Gastrocnemius medialis (tissue), 4 donors: ENCODE data around the gene IGFBPL1. TPM values are rescaled to one million over a fixed set of nuclear protein-coding genes. Genes with fewer than 3 reads are reported as not detected.

ENCODE experiments used
- ATAC-seq, 2 donors: fragments of 150-250 bp; one replicate each; pipeline ENCODE4 v1.9.1; 2016
- DNase-seq, 2 donors: peaks; one replicate each; pipeline ENCODE4 v3.0.0-alpha.2; 2019
- H3K27ac ChIP-seq, 4 donors: fragments of 200-600 bp; sonication (generic); 1 replicate in 1 of 4; 2 replicates in 3 of 4; pipeline ENCODE4 v1.5.1; 2016 to 2018; ENCODE audit warnings: mild to moderate bottlenecking in 2 of 4, moderate library complexity in 1 of 4
- H3K27me3 ChIP-seq, 3 donors: fragments of 200-600 bp; sonication (generic) in 2 of 3; 1 replicate in 1 of 3; 2 replicates in 2 of 3; pipeline versions ENCODE4 v1.5.1 to v1.6.0; 2016 to 2019; ENCODE audit warnings: mild to moderate bottlenecking in 1 of 3, moderate library complexity in 1 of 3
- H3K36me3 ChIP-seq, 2 donors: fragments of 200-600 bp; sonication (generic) in 1 of 2; one replicate each; pipeline ENCODE4 v1.5.1; 2017 to 2018
- H3K4me1 ChIP-seq, 2 donors: fragments of 200-600 bp; sonication (generic) in 1 of 2; one replicate each; pipeline ENCODE4 v1.5.1; 2016 to 2017; ENCODE audit warnings: mild to moderate bottlenecking in 2 of 2
- H3K4me3 ChIP-seq, 4 donors: fragments of 200-600 bp; sonication (generic) in 3 of 4; 1 replicate in 1 of 4; 2 replicates in 3 of 4; pipeline ENCODE4 v1.5.1; 2016 to 2019; ENCODE audit warnings: mild to moderate bottlenecking in 2 of 4
- H3K9me3 ChIP-seq, 3 donors: fragments of 200-600 bp; sonication (generic) in 2 of 3; 1 replicate in 1 of 3; 2 replicates in 2 of 3; pipeline ENCODE4 v1.5.1; 2016 to 2019
- POLR2A ChIP-seq, 2 donors: fragments of 450-650 bp; IDR thresholded peaks; one replicate each; pipeline ENCODE4 v1.6.1; 2017; ENCODE audit warnings: antibody characterized with exemption in 2 of 2, mild to moderate bottlenecking in 2 of 2, moderate library complexity in 2 of 2
- in situ Hi-C, 4 donors: fragments of 200-750 bp; cut with MboI; loops; one replicate each; pipeline versions ENCODE4 v1.15.0 to v1.8.0; 2017; ENCODE audit warnings: low sequenced_read_pairs in 4 of 4
- intact Hi-C: fragments of 100-400 bp; cut with DNase I; formaldehyde crosslinking; loops from one replicate; pipeline ENCODE4 v1.15.1; 2023; ENCODE audit warnings: low total_unique reads
- total RNA-seq, 4 donors: library from RNA; depleted of rRNA; stranded (reverse); fragments of >200 nt; gene quantifications; one replicate each; pipeline versions ENCODE4 v1.1.0 to v1.2.3, GENCODE V29; 2016
- TF ChIP-seq, protein P1 (sequence below), 5 experiments: fragments of 450-650 bp in 3 of 5; fragments of 200-600 bp in 2 of 5; sonication (generic) in 2 of 5; IDR thresholded peaks in 4 of 5; conservative IDR thresholded peaks in 1 of 5; 1 replicate in 4 of 5; 2 replicates in 1 of 5; pipeline ENCODE4 v1.5.1; 2016 to 2019; ENCODE audit warnings: antibody characterized with exemption in 5 of 5, mild to moderate bottlenecking in 3 of 5, moderate library complexity in 3 of 5

The IGFBPL1 gene
- total RNA-seq, 4 donors from 2014 or later, result not detected

DNA sequence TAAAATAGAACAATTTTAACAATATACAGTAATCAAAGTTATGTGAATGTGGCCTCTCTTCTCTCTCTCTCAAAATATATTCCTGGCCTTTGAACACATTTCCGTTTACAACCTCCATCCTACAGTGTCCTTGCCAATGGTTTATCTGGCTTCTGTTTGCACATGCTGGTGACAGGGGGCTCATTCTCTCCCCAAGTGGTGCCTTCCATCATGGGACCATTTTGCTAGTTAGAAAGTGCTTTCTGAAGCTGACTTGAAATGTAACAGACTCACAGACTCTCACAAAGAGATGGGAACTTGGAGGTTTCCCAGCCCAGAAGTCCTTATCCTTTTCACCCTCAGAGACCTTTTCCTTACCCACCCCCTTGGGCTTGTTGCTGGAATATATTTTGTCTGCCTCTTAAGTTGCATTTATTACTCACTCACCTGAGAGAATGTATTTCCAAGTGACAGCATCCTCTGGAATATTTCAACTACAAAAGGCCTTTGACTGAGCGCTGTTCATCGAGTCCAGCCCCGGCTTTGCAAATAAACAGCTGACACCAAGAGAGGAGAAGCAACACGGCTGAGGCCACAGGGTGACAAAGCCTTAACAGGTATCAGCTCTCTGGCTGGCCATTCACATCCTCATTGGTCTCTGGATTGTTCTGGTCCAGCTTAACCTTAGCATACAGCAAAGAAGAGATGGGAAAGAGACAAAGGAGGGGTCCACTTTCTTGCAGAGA is 49.2 kb downstream of the IGFBPL1 start:
- Histone ChIP-seq H3K9me3 (no peaks in the 10 kb centered on the region), H3K4me1 (peaks cover 6 to 14% of the 10 kb centered on the region in 2 donors), H3K27me3 (no peaks in the 10 kb centered on the region), H3K27ac (no peak overlapping the region), H3K4me3 (no peak overlapping the region), H3K36me3 (no peaks in the 10 kb centered on the region)
- no peak for ATAC-seq
- no peak for DNase-seq
- TF ChIP-seq POLR2A (IDR thresholded peaks at IDR 0.05), result no peak
- TF ChIP-seq, protein P1, sequence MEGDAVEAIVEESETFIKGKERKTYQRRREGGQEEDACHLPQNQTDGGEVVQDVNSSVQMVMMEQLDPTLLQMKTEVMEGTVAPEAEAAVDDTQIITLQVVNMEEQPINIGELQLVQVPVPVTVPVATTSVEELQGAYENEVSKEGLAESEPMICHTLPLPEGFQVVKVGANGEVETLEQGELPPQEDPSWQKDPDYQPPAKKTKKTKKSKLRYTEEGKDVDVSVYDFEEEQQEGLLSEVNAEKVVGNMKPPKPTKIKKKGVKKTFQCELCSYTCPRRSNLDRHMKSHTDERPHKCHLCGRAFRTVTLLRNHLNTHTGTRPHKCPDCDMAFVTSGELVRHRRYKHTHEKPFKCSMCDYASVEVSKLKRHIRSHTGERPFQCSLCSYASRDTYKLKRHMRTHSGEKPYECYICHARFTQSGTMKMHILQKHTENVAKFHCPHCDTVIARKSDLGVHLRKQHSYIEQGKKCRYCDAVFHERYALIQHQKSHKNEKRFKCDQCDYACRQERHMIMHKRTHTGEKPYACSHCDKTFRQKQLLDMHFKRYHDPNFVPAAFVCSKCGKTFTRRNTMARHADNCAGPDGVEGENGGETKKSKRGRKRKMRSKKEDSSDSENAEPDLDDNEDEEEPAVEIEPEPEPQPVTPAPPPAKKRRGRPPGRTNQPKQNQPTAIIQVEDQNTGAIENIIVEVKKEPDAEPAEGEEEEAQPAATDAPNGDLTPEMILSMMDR (IDR thresholded peaks at IDR 0.05 in 4 of 5, conservative IDR thresholded peaks at IDR 0.05 in 1 of 5), result no peak
- intact Hi-C loops, result no loop called here
- in situ Hi-C loops, result loop anchor here in 3 of 4 donors (10.0 to 25.0 kb wide), 3 partner anchors 263 to 788 kb away; partner anchors contain the start of genes FBXO10 (in 1 of the 3) and TOMM5 (in 1 of the 3)

DNA sequence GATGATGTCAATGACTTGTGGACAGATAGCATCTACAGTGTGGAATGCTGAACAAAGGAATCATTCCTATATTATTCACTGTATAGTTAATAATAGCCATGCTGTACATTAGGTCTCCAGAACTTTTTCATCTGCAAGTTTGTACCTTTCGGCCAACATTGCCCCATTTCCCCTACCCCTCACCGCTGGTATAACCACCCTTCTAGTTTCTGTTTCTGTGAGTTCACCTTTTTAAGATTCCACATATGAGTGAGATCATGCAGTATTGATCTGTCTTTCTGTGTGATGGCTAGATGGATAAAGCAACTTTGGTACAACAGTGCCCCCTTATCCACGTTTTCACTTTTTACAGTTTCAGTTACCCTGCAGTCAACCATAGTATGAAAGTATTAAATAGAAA is 50.6 kb downstream of the IGFBPL1 start:
- Histone ChIP-seq H3K4me1 (peaks cover 0 to 3% of the 10 kb centered on the region in 2 donors), H3K36me3 (no peaks in the 10 kb centered on the region), H3K27ac (no peak overlapping the region), H3K9me3 (no peaks in the 10 kb centered on the region), H3K4me3 (no peak overlapping the region), H3K27me3 (no peaks in the 10 kb centered on the region)
- ATAC-seq (no peak), DNase-seq (no peak)
- in situ Hi-C loops, result loop anchor here in 2 of 4 donors (10.0 to 25.0 kb wide), 2 partner anchors 261 to 289 kb away; no protein-coding TSS in a partner anchor
- intact Hi-C loops, result no loop called here
- no peak for TF ChIP-seq POLR2A (IDR thresholded peaks at IDR 0.05)
- TF ChIP-seq, protein P1 (IDR thresholded peaks at IDR 0.05 in 4 of 5, conservative IDR thresholded peaks at IDR 0.05 in 1 of 5), result no peak

DNA sequence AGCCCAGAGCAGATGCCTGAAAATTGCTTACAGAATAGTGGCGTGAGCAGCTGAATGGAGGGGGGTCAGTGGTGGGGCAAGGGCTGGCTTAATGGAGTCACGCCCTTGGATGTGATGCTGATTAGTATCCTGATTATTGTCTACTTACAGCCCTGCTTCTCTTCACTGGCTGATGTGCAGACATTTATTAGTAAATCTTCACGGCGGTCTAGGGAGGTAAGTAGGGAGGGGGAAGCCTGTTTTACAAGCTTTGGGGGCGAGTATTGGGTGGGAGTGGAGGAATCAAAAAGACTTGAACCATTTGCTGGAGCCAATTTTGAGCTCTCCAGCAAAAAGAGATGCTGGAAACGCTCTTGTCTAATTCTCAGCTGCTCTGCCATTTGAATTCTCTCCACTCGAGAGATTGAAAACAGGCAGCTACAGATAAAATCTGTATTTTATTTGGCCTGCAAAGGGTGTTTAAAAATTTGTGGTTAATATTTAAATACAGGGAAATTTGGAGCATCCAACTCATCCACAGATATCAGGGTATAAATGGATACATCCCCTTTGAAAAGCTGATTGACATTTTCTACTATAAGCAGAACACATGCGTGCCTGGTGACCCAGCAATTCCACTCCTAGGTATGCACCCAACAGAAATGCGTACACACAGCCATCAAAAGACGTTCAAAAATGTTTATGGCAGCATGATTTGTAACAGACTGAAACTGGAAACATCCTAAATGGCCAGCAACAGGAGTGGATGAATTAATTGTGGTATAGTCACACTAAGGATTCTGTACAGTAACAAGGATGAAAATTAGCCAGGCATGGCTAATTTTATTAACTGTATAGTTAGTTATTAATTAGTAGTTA is 51.3 kb downstream of the IGFBPL1 start:
- H3K36me3 ChIP-seq, result no peaks in the 10 kb centered on the region
- H3K4me3 ChIP-seq, result no peak overlapping the region
- no peak for DNase-seq
- no peaks in the 10 kb centered on the region for H3K9me3 ChIP-seq
- in situ Hi-C loops, result loop anchor here in 2 of 4 donors (10.0 to 25.0 kb wide), 2 partner anchors 261 to 288 kb away; no protein-coding TSS in a partner anchor
- no peak for TF ChIP-seq POLR2A (IDR thresholded peaks at IDR 0.05)
- TF ChIP-seq, protein P1 (IDR thresholded peaks at IDR 0.05 in 4 of 5, conservative IDR thresholded peaks at IDR 0.05 in 1 of 5), result no peak
- no peak overlapping the region for H3K27ac ChIP-seq
- ATAC-seq, result no peak
- no peaks in the 10 kb centered on the region for H3K27me3 ChIP-seq
- intact Hi-C loops, result no loop called here
- no peaks in the 10 kb centered on the region for H3K4me1 ChIP-seq

DNA sequence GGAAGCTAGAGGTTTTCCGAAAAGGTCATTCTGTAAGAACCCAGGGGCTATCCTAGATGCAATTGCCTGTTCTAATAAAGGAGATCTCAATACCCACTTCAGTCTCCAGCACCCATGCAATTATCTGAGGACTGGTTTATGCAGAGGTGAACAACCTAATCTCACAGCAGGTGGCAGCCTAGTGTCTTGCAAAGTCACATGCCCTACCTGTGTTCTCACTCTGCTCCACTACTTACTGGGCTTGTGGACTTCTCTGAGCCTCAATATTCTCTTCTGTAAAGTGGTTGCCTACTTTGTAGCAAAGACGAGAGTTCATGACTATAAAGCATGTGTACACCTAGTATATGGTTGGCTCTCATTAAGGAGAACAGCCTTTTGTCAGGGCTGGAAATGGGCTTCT is 52.8 kb downstream of the IGFBPL1 start:
- Histone ChIP-seq H3K4me3 (no peak overlapping the region), H3K4me1 (no peaks in the 10 kb centered on the region), H3K27ac (no peak overlapping the region), H3K9me3 (no peaks in the 10 kb centered on the region), H3K27me3 (no peaks in the 10 kb centered on the region), H3K36me3 (no peaks in the 10 kb centered on the region)
- no peak for TF ChIP-seq POLR2A (IDR thresholded peaks at IDR 0.05)
- TF ChIP-seq, protein P1 (IDR thresholded peaks at IDR 0.05 in 4 of 5, conservative IDR thresholded peaks at IDR 0.05 in 1 of 5), result peak in 4 of 5 experiments; percentile 28 to 48 (median 41)
- intact Hi-C loops, result loop anchor here (1.0 kb wide), 1 partner anchor 29 kb away; no protein-coding TSS in a partner anchor
- ATAC-seq, result peak; percentile 87 to 92
- peak in 1 of 2 donors; percentile 17 for DNase-seq
- in situ Hi-C loops, result loop anchor here in 2 of 4 donors (10.0 to 25.0 kb wide), 2 partner anchors 259 to 287 kb away; no protein-coding TSS in a partner anchor
